GM12864 (cell line): ENCODE measurements around the gene CRY2.
"Not testable (repeated sequence)": the region's sequence is repeated elsewhere in the genome, so short reads cannot be mapped to it uniquely, and the experiment has no call there.

Experiments used
- DNase-seq: peaks from one replicate; pipeline ENCODE4 v3.0.0-alpha.2; 2011; ENCODE audit warnings: low read depth
- H3K4me3 ChIP-seq: 2 replicates; pipeline ENCODE4 v1.5.1; 2011; ENCODE audit warnings: mild to moderate bottlenecking, low read depth, low read length, control low read depth
- CTCF ChIP-seq: IDR thresholded peaks from 2 replicates; pipeline ENCODE4 v1.5.1; 2011; ENCODE audit warnings: low read depth, mild to moderate bottlenecking, moderate library complexity, low read length, control low read depth, inconsistent platforms; ENCODE audit errors: missing control alignments

The CRY2 gene

GRCh38 chr11:45812581-45813548 is 34.4 kb upstream of the CRY2 start:
- no peak for TF ChIP-seq CTCF

GRCh38 chr11:45815747-45816146 is 31.5 kb upstream of the CRY2 start:
- H3K4me3 ChIP-seq: no peak overlapping the region
- no peak for TF ChIP-seq CTCF
- DNase-seq: no peak

More at GRCh38 chr11:45812581-45813548, 34.4 kb upstream of the CRY2 start:
- H3K4me3 ChIP-seq: no peak overlapping the region
- DNase-seq: no peak

- no peak for TF ChIP-seq CTCF
Observed at GRCh38 chr11:45816614-45817013, 30.7 kb upstream of the CRY2 start.

GRCh38 chr11:45817191-45817590 is 30.1 kb upstream of the CRY2 start:
- peak; percentile 55 for DNase-seq
- no peak overlapping the region for H3K4me3 ChIP-seq

More at GRCh38 chr11:45816614-45817013, 30.7 kb upstream of the CRY2 start:
- no peak for DNase-seq
- H3K4me3 ChIP-seq: no peak overlapping the region

GRCh38 chr11:45818961-45819605 is 28.2 kb upstream of the CRY2 start:
- DNase-seq: no peak
- H3K4me3 ChIP-seq: no peak overlapping the region
- TF ChIP-seq CTCF: no peak

More at GRCh38 chr11:45817191-45817590, 30.1 kb upstream of the CRY2 start:
- no peak for TF ChIP-seq CTCF

GRCh38 chr11:45820211-45820857 is 26.9 kb upstream of the CRY2 start:
- DNase-seq: no peak
- H3K4me3 ChIP-seq: no peak overlapping the region
- TF ChIP-seq CTCF: no peak

- not testable (repeated sequence) for H3K4me3 ChIP-seq, DNase-seq
Observed at GRCh38 chr11:45826492-45826891, 20.8 kb upstream of the CRY2 start.
